H1 (cell line): ENCODE data around the gene TNS4. TPM values are rescaled to one million over a fixed set of nuclear protein-coding genes. Genes with fewer than 3 reads are reported as not detected.

Experiments used
- CTCF ChIA-PET: fragments of 300-600 bp; sonication (Branson Sonifier 250); formaldehyde crosslinking; loops from one replicate; lab custom pipeline; 2021; ENCODE audit not compliant: partially characterized antibody; lab: Charles Lee
- POLR2A ChIA-PET: fragments of 300-600 bp; sonication (Branson Sonifier 250); formaldehyde crosslinking; loops from one replicate; lab custom pipeline; 2021; ENCODE audit warnings: inconsistent platforms; ENCODE audit not compliant: partially characterized antibody; lab: Charles Lee
- DNase-seq, 2 experiments: peaks; one replicate each; pipeline versions ENCODE4 v3.0.0 to v3.0.0-alpha.2; 2010 to 2022; ENCODE audit warnings: low spot score in 2 of 2, low read depth in 1 of 2, mixed read lengths in 1 of 2
- FAIRE-seq: peaks from 2 replicates; lab custom pipeline; 2011; peaks lifted over from hg19 to GRCh38; lab: Jason Lieb, UNC
- H2AFZ ChIP-seq: 2 replicates; pipeline ENCODE4 v1.8.1; 2012; ENCODE audit warnings: low read length, inconsistent platforms
- H2AK5ac ChIP-seq: 2 replicates; pipeline ENCODE4 v1.6.1; 2013; ENCODE audit warnings: low read depth, low read length
- H2BK120ac ChIP-seq: replicated peaks from 2 replicates; pipeline ENCODE3; 2013; ENCODE audit warnings: low read depth, low read length, inconsistent platforms
- H2BK12ac ChIP-seq: 2 replicates; pipeline ENCODE4 v1.6.1; 2013; ENCODE audit warnings: low read depth, low read length
- H2BK15ac ChIP-seq: 2 replicates; pipeline ENCODE4 v1.6.1; 2013; ENCODE audit warnings: low read length
- H2BK20ac ChIP-seq: 2 replicates; pipeline ENCODE4 v1.6.1; 2013; ENCODE audit warnings: low read length
- H2BK5ac ChIP-seq: 2 replicates; pipeline ENCODE4 v1.6.1; 2013; ENCODE audit warnings: low read depth, low read length
- H3K14ac ChIP-seq: 2 replicates; pipeline ENCODE4 v1.6.1; 2013; ENCODE audit warnings: inconsistent platforms; ENCODE audit not compliant: insufficient read length
- H3K18ac ChIP-seq: 2 replicates; pipeline ENCODE4 v1.6.1; 2013; ENCODE audit warnings: low read length; ENCODE audit errors: extremely low read depth
- H3K23ac ChIP-seq: 2 replicates; pipeline ENCODE4 v1.6.1; 2013; ENCODE audit warnings: inconsistent platforms; ENCODE audit not compliant: insufficient read length
- H3K23me2 ChIP-seq: 2 replicates; pipeline ENCODE4 v1.6.1; 2013; ENCODE audit warnings: low read depth, low read length
- H3K27ac ChIP-seq: 2 replicates; pipeline ENCODE4 v1.6.1; 2011; ENCODE audit warnings: low read depth, low read length, inconsistent platforms
- H3K27me3 ChIP-seq, 4 experiments: replicated peaks in 1 of 4; 1 replicate in 1 of 4; 2 replicates in 3 of 4; pipeline versions ENCODE4 v1.6.1 to v1.8.1; 2011 to 2013; ENCODE audit warnings: low read length in 3 of 4, mild to moderate bottlenecking in 3 of 4, inconsistent platforms in 2 of 4, mixed read lengths in 2 of 4, moderate library complexity in 1 of 4; ENCODE audit not compliant: control insufficient read depth in 3 of 4, insufficient read depth in 3 of 4; ENCODE audit errors: extremely low read depth in 1 of 4
- H3K36me3 ChIP-seq, 4 experiments: 2 replicates each; pipeline versions ENCODE4 v1.6.1 to v1.8.1; 2011 to 2013; ENCODE audit warnings: mild to moderate bottlenecking in 4 of 4, low read length in 3 of 4, moderate library complexity in 2 of 4, control low read depth in 1 of 4, inconsistent platforms in 1 of 4; ENCODE audit not compliant: insufficient read depth in 4 of 4, control insufficient read depth in 2 of 4
- H3K4ac ChIP-seq: replicated peaks from 2 replicates; pipeline ENCODE3; 2013; ENCODE audit warnings: low read length, low read depth, mixed read lengths, inconsistent platforms; ENCODE audit not compliant: insufficient read length
- H3K4me1 ChIP-seq, 4 experiments: replicated peaks in 1 of 4; 1 replicate in 1 of 4; 2 replicates in 3 of 4; pipeline versions ENCODE4 v1.6.1 to v1.8.1; 2011 to 2013; ENCODE audit warnings: low read length in 3 of 4, inconsistent platforms in 2 of 4, mixed read lengths in 1 of 4; ENCODE audit not compliant: insufficient read depth in 4 of 4, control insufficient read depth in 3 of 4
- H3K4me2 ChIP-seq, 2 experiments: 2 replicates each; pipeline versions ENCODE4 v1.6.1 to v1.8.1; 2011 to 2013; ENCODE audit warnings: low read depth in 2 of 2, low read length in 2 of 2, control low read depth in 1 of 2, inconsistent platforms in 1 of 2, mild to moderate bottlenecking in 1 of 2; ENCODE audit not compliant: insufficient read depth in 1 of 2
- H3K4me3 ChIP-seq, 4 experiments: fragments of 200-600, 300-600 bp in 1 of 4; sonication (generic), shearing (Covaris generic), sonication (Bioruptor Twin) in 1 of 4; 2 replicates each; pipeline versions ENCODE4 v1.5.1 to v1.8.1; 2011 to 2016; ENCODE audit warnings: low read length in 4 of 4, low read depth in 3 of 4, control low read depth in 2 of 4, inconsistent platforms in 2 of 4, mild to moderate bottlenecking in 2 of 4, mixed read lengths in 1 of 4, moderate library complexity in 1 of 4; ENCODE audit not compliant: insufficient read depth in 2 of 4; ENCODE audit errors: extremely low read depth in 1 of 4
- H3K56ac ChIP-seq: replicated peaks from 2 replicates; pipeline ENCODE3; 2013; ENCODE audit warnings: low read depth, mild to moderate bottlenecking, mixed read lengths, low read length, inconsistent platforms; ENCODE audit not compliant: insufficient read length
- H3K79me1 ChIP-seq: 2 replicates; pipeline ENCODE4 v1.6.1; 2013; ENCODE audit warnings: low read depth, low read length, control low read depth
- H3K79me2 ChIP-seq, 2 experiments: 2 replicates each; pipeline versions ENCODE4 v1.6.1 to v1.8.1; 2012 to 2013; ENCODE audit warnings: low read length in 2 of 2, mild to moderate bottlenecking in 2 of 2, inconsistent platforms in 1 of 2; ENCODE audit not compliant: insufficient read depth in 2 of 2, control insufficient read depth in 1 of 2
- H3K9ac ChIP-seq, 4 experiments: replicated peaks in 1 of 4; 1 replicate in 1 of 4; 2 replicates in 3 of 4; pipeline versions ENCODE4 v1.6.1 to v1.8.1; 2011 to 2013; ENCODE audit warnings: low read depth in 3 of 4, low read length in 3 of 4, control low read depth in 2 of 4, mild to moderate bottlenecking in 2 of 4, moderate library complexity in 2 of 4, inconsistent platforms in 1 of 4; ENCODE audit errors: extremely low read depth in 1 of 4
- H3K9me3 ChIP-seq, 2 experiments: 2 replicates each; pipeline versions ENCODE4 v1.6.1 to v1.8.1; 2012 to 2013; ENCODE audit warnings: mild to moderate bottlenecking in 2 of 2, moderate library complexity in 2 of 2, control low read depth in 1 of 2, inconsistent platforms in 1 of 2, low read depth in 1 of 2, low read length in 1 of 2, mixed read lengths in 1 of 2; ENCODE audit not compliant: insufficient read depth in 2 of 2
- H4K20me1 ChIP-seq, 2 experiments: replicated peaks in 1 of 2; 2 replicates each; pipeline versions ENCODE3 to v1.8.1; 2011 to 2013; ENCODE audit warnings: inconsistent platforms in 2 of 2, low read length in 2 of 2, mild to moderate bottlenecking in 1 of 2; ENCODE audit not compliant: insufficient read depth in 2 of 2, control insufficient read depth in 1 of 2
- H4K5ac ChIP-seq: 2 replicates; pipeline ENCODE4 v1.6.1; 2013; ENCODE audit warnings: low read length, low read depth, mixed read lengths, inconsistent platforms; ENCODE audit not compliant: insufficient read length
- H4K8ac ChIP-seq: 2 replicates; pipeline ENCODE4 v1.8.0; 2013; ENCODE audit warnings: mild to moderate bottlenecking, moderate library complexity, low read length, inconsistent platforms; ENCODE audit not compliant: insufficient read depth; ENCODE audit errors: extremely low read depth
- H4K91ac ChIP-seq: replicated peaks from 2 replicates; pipeline ENCODE3; 2013; ENCODE audit warnings: low read length, mixed read lengths, inconsistent platforms; ENCODE audit not compliant: insufficient read length
- BRCA1 ChIP-seq: IDR thresholded peaks from 2 replicates; pipeline ENCODE4 v1.6.1; 2012; ENCODE audit warnings: low read depth, low read length, improper control_type of control experiment
- CREB1 ChIP-seq: IDR thresholded peaks from 2 replicates; pipeline ENCODE4 v1.6.1; 2012; ENCODE audit warnings: inconsistent platforms
- EP300 ChIP-seq, 2 experiments: IDR thresholded peaks; 1 replicate in 1 of 2; 2 replicates in 1 of 2; pipeline ENCODE4 v1.6.1; 2011 to 2012; ENCODE audit warnings: low read depth in 2 of 2, low read length in 2 of 2, mild to moderate bottlenecking in 2 of 2, borderline replicate concordance in 1 of 2, inconsistent platforms in 1 of 2, moderate library complexity in 1 of 2
- JUND ChIP-seq: IDR thresholded peaks from 2 replicates; pipeline ENCODE4 v1.6.1; 2011; ENCODE audit warnings: mild to moderate bottlenecking, improper control_type of control experiment, low read length
- KDM4A ChIP-seq: IDR thresholded peaks from one replicate; pipeline ENCODE4 v1.7.1; 2012; ENCODE audit warnings: low read depth, mild to moderate bottlenecking, moderate library complexity, low read length, inconsistent platforms; ENCODE audit not compliant: severe bottlenecking
- MAFK ChIP-seq: IDR thresholded peaks from 2 replicates; pipeline ENCODE4 v1.6.1; 2012; ENCODE audit warnings: low read depth, mild to moderate bottlenecking, improper control_type of control experiment, low read length
- POLR2AphosphoS5 ChIP-seq: IDR thresholded peaks from 2 replicates; pipeline ENCODE4 v1.6.1; 2011; ENCODE audit warnings: low read depth, low read length
- RAD21 ChIP-seq, 2 experiments: IDR thresholded peaks in 1 of 2; conservative IDR thresholded peaks in 1 of 2; 2 replicates each; pipeline ENCODE4 v1.6.1; 2011; ENCODE audit warnings: low read depth in 2 of 2, low read length in 2 of 2, improper control_type of control experiment in 1 of 2, inconsistent platforms in 1 of 2, mild to moderate bottlenecking in 1 of 2, moderate library complexity in 1 of 2
- RBBP5 ChIP-seq: IDR thresholded peaks from 2 replicates; pipeline ENCODE4 v1.7.1; 2012; ENCODE audit warnings: low read depth, mild to moderate bottlenecking, inconsistent platforms, low read length, moderate library complexity, borderline replicate concordance
- SAP30 ChIP-seq: fragments of 300-600 bp; sonication (generic); IDR thresholded peaks from 2 replicates; pipeline ENCODE4 v1.7.1; 2012; ENCODE audit warnings: low read length, moderate library complexity, mild to moderate bottlenecking, inconsistent platforms; ENCODE audit not compliant: insufficient read depth, insufficient replicate concordance
- SIX5 ChIP-seq: IDR thresholded peaks from 2 replicates; pipeline ENCODE4 v1.6.1; 2011; ENCODE audit warnings: mild to moderate bottlenecking, low read depth, low read length
- TAF1 ChIP-seq: IDR thresholded peaks from 2 replicates; pipeline ENCODE4 v1.6.1; 2011; ENCODE audit warnings: mild to moderate bottlenecking, low read depth, low read length
- TEAD4 ChIP-seq: IDR thresholded peaks from 2 replicates; pipeline ENCODE4 v1.6.1; 2012; ENCODE audit warnings: low read depth, low read length, inconsistent platforms, mixed read lengths
- ZNF274 ChIP-seq: IDR thresholded peaks from 2 replicates; pipeline ENCODE4 v1.7.0; 2012; ENCODE audit warnings: low read length, borderline replicate concordance; ENCODE audit errors: extremely low read depth
- WGBS, 2 experiments: shearing (Covaris generic) in 1 of 2; methylation state at CpG; one replicate each; pipeline versions ENCODE4 v1.1.6 to v1.1.7; 2013 to 2015; ENCODE audit warnings: low lambda C conversion rate in 2 of 2, mixed read lengths in 2 of 2, inconsistent platforms in 1 of 2, low coverage in 1 of 2, missing lambda C conversion rate in 1 of 2; ENCODE audit not compliant: insufficient replicate concordance in 2 of 2, insufficient coverage in 1 of 2, insufficient read length in 1 of 2; ENCODE audit errors: extremely low coverage in 1 of 2, missing lambda C conversion rate in 1 of 2; 5-methylcytosine and 5-hydroxymethylcytosine counted together
- polyA plus RNA-seq, 7 experiments: library from polyadenylated mRNA; depleted of rRNA in 3 of 7; stranded (reverse) in 5 of 7; unstranded in 2 of 7; fragments of >200 nt in 5 of 7; fragments of 200-250 nt in 2 of 7; gene quantifications; 1 replicate in 5 of 7; 2 replicates in 1 of 7; 4 replicates in 1 of 7; pipeline versions ENCODE4 v1.2.1 to v1.2.3, GENCODE V29; 2011 to 2013; ENCODE audit warnings: missing spikeins in 2 of 7, mixed read lengths in 2 of 7
- total RNA-seq: library from RNA; stranded (reverse); fragmentation: NEBNext Ultra II Directional; extraction: Animal tissue kit (Norgen Biotek cat#: 25700); gene quantifications from 2 replicates; pipeline ENCODE4 v1.2.1, GENCODE V29; 2021

TNS4 gene
- total and polyA plus RNA-seq, 2 of the 8 experiments (the other 6 are each of a cell fraction or from before 2014, with no cell fraction given), result 0.20 to 0.21 TPM

DNA sequence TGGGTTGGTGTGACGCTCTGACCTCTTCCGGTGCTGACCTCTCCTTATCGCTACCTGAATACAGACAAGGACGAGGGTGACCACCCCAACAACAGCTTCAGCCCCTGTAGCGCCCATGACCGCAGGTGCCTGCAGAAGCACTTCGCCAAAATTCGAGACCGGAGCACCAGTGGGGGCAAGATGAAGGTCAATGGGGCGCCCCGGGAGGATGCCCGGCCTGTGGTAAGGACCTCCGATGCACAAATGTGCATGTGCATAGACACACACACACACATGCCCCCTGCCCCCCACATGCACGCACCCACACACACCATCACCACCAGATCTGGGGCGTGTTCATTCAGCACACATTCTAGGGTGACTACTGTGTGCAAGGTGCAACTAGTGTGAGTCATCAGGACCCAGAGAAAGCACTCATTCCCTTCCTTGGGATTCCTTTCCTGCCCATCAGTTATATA is 48.5 kb downstream of the TNS4 start:
- Histone ChIP-seq H3K27ac (no peak overlapping the region), H3K4me1 (peaks cover 0 to 11% (median 4%) of the 10 kb centered on the region in 4 experiments; a peak in 6 of 7 replicates), H4K20me1 (peaks cover 0 to 2% of the 10 kb centered on the region in 2 experiments), H3K56ac (no peak overlapping the region), H3K14ac (no peak overlapping the region), H3K79me1 (peaks cover under 1% of the 10 kb centered on the region), H4K5ac (no peak overlapping the region), H4K91ac (no peak overlapping the region), H2BK5ac (no peak overlapping the region), H2AK5ac (no peak overlapping the region), H2BK12ac (no peak overlapping the region), H3K18ac (no peak overlapping the region), H3K4ac (no peak overlapping the region), H3K4me3 (no peak overlapping the region), H2AFZ (no peak overlapping the region), H3K79me2 (peaks cover 0 to 22% of the 10 kb centered on the region in 2 experiments; a peak in 3 of 4 replicates), H2BK15ac (no peak overlapping the region), H2BK120ac (no peak overlapping the region), H3K4me2 (no peak overlapping the region), H2BK20ac (no peak overlapping the region), H3K27me3 (no peaks in the 10 kb centered on the region), H3K9me3 (no peaks in the 10 kb centered on the region), H4K8ac (no peak overlapping the region), H3K36me3 (peaks cover 6 to 26% (median 10%) of the 10 kb centered on the region in 4 experiments; a peak in 7 of 8 replicates), H3K23ac (no peak overlapping the region), H3K23me2 (no peaks in the 10 kb centered on the region), H3K9ac (no peak overlapping the region)
- DNase-seq (no peak), FAIRE-seq (no peak)
- ChIA-PET CTCF (interaction anchor here (0.7 to 34.1 kb wide), 7 partner anchors 4 to 255 kb away, joined by 3 to 739 read pairs (median 5); partner anchors contain the start of gene IGFBP4), POLR2A (interaction anchor here (1.9 kb wide), 1 partner anchor 9 kb away, joined by 5 read pairs; no protein-coding TSS in a partner anchor)
- WGBS, 2 experiments, result 96% methylated on average over 15 of the region's 15 CpGs; no CpG with 5 or more reads in 1 of the 2 experiments
- TF ChIP-seq TEAD4 (no peak), SAP30 (no peak), TAF1 (no peak), ZNF274 (no peak), KDM4A (no peak), SIX5 (no peak), BRCA1 (no peak), RBBP5 (no peak), POLR2AphosphoS5 (no peak), MAFK (no peak), EP300 (IDR thresholded peaks at IDR 0.05; ENCODE audit: borderline replicate concordance in 1 of 2, low read depth in 2 of 2, low read length in 2 of 2) (no peak), JUND (no peak), CREB1 (no peak), RAD21 (IDR thresholded peaks at IDR 0.05 in 1 of 2, conservative IDR thresholded peaks at IDR 0.05 in 1 of 2; ENCODE audit: low read depth in 2 of 2, low read length in 2 of 2) (no peak)
